Inferior parietal cortex (tissue), 1 donor: ENCODE results near the gene SKA2.
A peak's percentile ranks its signal among the peaks of the same experiment; 100 is the strongest.
"Not testable (repeated sequence)": the region's sequence is repeated elsewhere in the genome, so short reads cannot be mapped to it uniquely, and the experiment has no call there.

Experiments
- DNase-seq: peaks from one replicate; pipeline ENCODE4 v3.0.0-alpha.2; 2016; ENCODE audit errors: extremely low spot score

The SKA2 gene

GRCh38 chr17:59151591-59151990 is 3.4 kb downstream of the SKA2 start:
- DNase-seq: no peak

- no peak for DNase-seq
Measured at GRCh38 chr17:59151006-59151405, 4.0 kb downstream of the SKA2 start.

DNA sequence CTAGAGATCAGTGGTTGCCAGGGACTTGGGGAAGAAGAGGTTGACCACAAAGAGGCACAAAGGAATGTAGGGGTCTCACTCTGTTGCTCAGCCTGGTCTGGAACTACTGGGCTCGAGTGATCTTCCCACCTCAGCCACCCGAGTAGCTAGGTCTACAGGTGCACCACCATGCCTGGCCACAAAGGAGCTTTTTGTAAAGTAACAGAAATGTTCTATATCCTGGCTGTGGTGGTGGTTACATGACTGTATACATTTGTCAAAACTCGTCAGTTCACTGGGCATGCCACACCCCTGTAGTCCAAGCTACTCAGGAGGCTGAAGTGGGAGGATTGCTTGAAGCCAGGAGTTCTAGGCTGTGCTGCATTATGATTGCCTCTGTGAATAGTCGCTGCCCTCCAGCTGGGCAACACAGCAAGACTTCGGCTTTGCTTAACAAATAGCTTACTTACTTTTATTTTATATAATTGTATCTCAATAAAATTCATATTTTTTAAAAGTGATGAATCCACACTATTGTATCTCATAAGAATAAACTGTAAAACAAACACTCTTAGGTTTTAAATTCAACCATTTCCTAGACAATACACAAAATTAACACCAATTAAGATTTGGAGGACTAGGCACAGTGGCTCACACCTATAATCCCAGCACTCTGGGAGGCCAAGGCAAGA is 5.0 kb downstream of the SKA2 start:
- no peak for DNase-seq

GRCh38 chr17:59149051-59149450 is 5.9 kb downstream of the SKA2 start:
- no peak for DNase-seq

DNA sequence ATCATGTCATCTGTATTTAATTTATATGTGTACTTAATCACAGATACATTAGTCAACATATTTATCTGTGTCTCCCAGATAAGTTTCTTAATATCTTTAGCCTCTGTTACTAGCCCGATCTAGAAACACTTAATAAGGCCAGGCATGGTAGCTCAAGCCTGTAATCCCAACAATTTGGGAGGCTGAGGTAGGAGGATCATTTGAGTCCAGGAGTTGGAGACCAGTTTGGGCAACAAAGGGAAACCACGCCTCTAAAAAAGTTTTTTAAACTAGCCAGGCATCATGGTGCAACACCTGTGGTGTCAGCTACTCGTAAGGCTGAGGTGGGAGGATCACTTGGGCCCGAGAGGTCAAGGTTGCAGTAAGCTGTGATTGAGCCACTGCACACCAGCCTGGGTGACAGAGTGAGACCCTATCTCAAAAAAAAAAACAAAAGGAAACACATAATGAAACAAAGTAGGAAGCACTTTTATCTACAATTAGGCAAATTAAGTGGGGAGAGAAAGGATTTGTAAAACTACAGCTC is 9.4 kb downstream of the SKA2 start:
- no peak for DNase-seq

- DNase-seq: no peak
Measured at GRCh38 chr17:59141860-59142259, 13.1 kb downstream of the SKA2 start.

- no peak for DNase-seq
Measured at GRCh38 chr17:59139939-59140338, 15.0 kb downstream of the SKA2 start.

DNA sequence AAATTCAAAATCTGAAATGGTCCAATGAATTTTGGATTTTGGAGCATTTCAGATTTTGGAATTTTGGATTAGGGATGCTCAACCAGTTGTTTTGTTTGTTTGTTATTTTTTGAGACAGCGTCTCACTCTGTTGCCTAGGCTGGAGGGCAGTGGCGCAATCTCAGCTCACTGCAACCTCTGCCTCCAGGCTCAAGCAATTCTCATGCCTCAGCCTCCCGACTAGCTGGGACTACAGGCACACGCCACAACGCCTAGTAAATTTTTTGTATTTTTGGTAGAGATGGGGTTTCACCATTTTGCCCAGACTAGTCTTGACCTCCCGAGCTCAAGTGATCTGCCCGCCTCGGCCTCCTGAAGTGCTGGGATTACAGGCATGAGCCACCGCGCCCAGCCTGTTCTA is 16.6 kb downstream of the SKA2 start:
- DNase-seq: not testable (repeated sequence)

DNA sequence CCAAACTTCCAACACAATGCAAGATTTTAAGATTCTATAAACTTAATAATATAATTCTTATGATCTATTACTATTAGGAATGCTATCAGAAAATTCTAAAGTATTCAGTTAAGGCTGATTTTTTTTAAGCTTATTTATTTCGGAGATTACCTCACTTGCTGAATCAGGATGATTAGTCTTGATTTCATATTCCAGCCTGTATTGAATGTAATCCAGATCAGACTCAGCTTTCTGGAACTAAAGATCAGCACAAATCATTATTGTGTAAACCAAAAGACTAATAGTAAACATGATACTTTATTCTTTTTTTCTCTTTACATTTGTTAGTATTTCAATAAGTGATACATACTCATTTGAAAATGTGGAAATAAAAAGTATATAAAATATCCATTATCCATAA is 23.9 kb downstream of the SKA2 start:
- DNase-seq: no peak

DNA sequence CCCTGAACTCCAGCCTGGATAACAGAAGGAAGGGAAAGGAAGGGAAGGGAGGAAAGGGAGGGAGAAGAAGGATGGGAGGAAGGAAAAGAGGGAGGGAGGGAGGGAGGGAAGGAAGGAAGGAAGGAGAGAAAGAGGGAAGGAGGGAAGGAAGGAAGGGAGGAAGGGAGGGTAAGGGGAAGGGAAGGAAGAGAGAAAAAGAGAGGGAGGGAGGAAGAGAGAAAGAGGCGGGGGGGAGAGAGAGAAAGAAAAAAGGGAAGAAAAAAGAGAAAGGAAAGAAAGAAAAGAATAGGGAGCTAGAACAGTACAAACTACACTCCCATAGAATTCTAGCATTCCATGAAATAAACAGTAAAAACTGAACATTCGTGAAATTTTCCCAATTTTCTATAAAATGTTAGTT is 25.2 kb downstream of the SKA2 start:
- no peak for DNase-seq

GRCh38 chr17:59126809-59127417 is 28.1 kb downstream of the SKA2 start:
- DNase-seq: no peak

GRCh38 chr17:59124665-59125064 is 30.3 kb downstream of the SKA2 start:
- no peak for DNase-seq

GRCh38 chr17:59121901-59122480 is 33.0 kb downstream of the SKA2 start:
- DNase-seq: no peak

- DNase-seq: no peak
Measured at GRCh38 chr17:59115474-59115873, 39.5 kb downstream of the SKA2 start.

GRCh38 chr17:59111539-59111938 is 43.4 kb downstream of the SKA2 start:
- DNase-seq: no peak

DNA sequence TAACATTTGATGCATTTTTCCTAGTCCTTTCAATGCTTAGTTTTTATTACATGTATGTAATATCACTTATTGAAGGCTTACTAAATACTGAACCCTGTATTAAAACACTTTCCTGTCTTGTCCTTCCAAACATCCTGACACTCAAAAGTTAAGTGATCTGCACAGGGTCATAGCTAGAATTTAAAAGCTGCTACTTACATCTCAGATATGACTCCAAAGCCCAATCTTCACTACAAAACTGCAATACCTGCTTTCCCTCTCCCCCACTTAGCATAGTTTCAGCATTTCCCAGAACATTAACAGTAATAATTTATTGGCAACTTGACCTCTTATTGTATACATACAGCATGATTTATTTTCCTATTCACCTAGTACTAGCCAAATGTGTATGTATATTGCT is 44.0 kb downstream of the SKA2 start:
- DNase-seq: no peak

DNA sequence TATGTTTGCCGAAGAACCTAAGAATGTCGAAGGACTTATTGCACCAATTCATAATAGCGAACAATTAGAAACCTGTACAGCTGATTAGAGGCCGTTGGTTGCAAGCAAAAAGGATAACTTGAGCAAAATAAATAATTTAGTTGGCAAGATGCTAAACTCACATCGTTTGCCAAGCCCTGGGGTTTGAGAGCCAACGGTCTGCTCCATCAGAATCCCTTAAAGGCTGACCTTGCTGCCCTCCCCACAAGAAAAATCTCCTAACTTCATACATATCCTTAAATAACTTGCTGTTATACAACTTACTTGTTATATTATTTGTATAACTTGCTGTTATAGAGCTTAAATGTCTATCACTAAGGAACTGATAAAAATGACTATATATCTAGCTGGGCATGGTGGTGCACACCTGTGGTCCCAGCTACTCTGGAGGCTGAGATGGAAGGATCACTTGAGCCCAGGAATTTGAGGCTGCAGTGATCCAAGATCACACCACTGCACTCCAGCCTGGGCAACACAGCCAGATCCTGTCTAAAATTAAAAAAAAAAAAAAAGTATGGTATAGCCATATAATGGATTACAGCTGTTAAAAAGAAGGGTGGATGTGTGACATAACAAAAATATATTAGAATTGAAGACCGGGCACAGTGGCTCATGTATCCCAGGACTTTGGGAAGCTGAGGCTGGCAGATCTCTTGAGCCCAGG is 46.4 kb downstream of the SKA2 start:
- DNase-seq: no peak

DNA sequence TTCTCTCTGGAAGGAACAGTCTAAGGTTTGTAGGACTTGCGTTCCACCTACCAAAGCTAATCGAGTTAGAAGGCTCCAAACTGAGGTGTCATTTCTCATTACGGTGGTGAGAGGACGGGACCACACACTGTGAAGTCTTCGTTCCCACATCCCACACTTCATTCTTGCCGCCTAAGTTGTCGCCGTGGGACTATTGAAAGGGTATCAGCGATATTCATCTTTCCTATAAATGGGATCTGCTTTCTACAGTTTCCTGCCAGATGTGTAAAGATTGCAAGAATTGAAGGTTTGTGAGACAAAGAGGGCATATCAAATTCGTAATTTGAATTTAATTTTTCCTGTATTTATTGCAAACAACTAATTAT is 47.7 kb downstream of the SKA2 start:
- DNase-seq: no peak

DNA sequence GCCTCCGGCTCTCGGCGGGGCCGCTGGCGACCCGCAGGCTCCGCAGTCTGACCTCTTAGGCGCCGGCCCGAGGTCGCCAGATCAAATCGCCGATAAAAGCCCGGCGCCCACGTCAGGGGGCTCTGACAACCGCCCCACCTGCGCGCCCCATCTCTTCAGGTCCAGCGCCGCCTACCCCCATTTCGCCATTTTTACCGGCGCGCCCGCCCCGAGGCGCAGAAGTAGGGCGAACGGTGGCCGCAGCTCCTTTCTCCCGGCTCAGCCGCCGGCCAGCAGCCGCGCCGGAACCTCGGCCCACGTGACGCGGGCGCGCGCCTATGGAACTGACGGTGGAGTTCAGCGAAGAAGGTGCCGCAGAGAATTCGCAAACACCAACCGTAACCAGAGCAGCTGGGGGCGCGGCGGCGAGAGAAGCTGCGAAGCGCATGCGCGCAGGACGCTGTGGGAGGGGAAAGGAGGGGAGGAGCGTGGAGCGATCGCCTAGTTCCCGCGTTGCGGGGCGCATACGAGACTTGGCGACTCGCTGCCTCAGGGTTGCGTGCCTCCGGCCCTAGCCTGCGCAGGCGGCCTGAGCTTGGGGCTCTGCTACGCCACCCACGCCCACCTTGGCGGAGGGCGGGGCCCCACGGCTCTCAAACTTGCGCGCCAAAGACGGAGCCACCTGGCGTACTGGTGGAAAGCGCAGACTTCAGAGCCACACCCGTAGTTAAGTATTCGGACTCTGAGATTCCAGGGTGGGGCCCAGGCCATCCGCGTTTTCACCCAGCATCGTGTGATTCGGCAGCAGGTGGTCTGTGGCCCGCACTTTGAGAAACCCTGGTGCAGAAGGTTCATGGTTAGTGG is 48.3 kb downstream of the SKA2 start, which contains the start of gene TRIM37:
Gene TRIM37 (minus strand): TSS at position 418 of the 843 bp plus-strand sequence. CDS start 419 bp downstream, outside the sequence.
- peak; percentile 95 for DNase-seq

- DNase-seq: peak; percentile 50
Measured at GRCh38 chr17:59105852-59106462, 49.0 kb downstream of the SKA2 start.

GRCh38 chr17:59101178-59101577 is 53.8 kb downstream of the SKA2 start:
- no peak for DNase-seq
